Endothelial cell of umbilical vein (primary cell): Measurements from ENCODE around the gene ZNF519. TPM values are rescaled to one million over a fixed set of nuclear protein-coding genes. Genes with fewer than 3 reads are reported as not detected.

ENCODE experiments used
- BruUV-seq: library from RNA; stranded (reverse); fragments of 400-500 nt; replicated peaks from 2 replicates; lab custom pipeline; 2021; lab: Mats Ljungman, UMichigan
- CTCF ChIA-PET: fragments of 300-600, 350-600 bp; sonication (Branson Sonifier 250); formaldehyde crosslinking; loops from one replicate; lab custom pipeline; 2021; ENCODE audit warnings: antibody characterized with exemption, inconsistent platforms; lab: Charles Lee
- POLR2A ChIA-PET: fragments of 300-600, 350-600 bp; sonication (Branson Sonifier 250); formaldehyde crosslinking; loops from one replicate; lab custom pipeline; 2021; ENCODE audit warnings: antibody characterized with exemption, inconsistent platforms; lab: Charles Lee
- DNase-seq: peaks from one replicate; pipeline ENCODE4 v3.0.0-alpha.2; 2011; ENCODE audit warnings: low read depth, low spot score
- FAIRE-seq: peaks from 2 replicates; lab custom pipeline; 2011; peaks lifted over from hg19 to GRCh38; lab: Jason Lieb, UNC
- H2AFZ ChIP-seq: 2 replicates; pipeline ENCODE4 v1.6.0; 2012; ENCODE audit warnings: low read depth, low read length, control low read depth, inconsistent platforms
- H3K27ac ChIP-seq: 2 replicates; pipeline ENCODE4 v1.5.1; 2011; ENCODE audit warnings: low read depth, mild to moderate bottlenecking, control low read depth, low read length, moderate library complexity; ENCODE audit not compliant: insufficient read depth
- H3K27me3 ChIP-seq, 2 experiments: 2 replicates each; pipeline versions ENCODE4 v1.6.0 to v1.6.1; 2011; ENCODE audit warnings: low read length in 2 of 2, mixed read lengths in 1 of 2; ENCODE audit not compliant: control insufficient read depth in 2 of 2, insufficient read depth in 2 of 2
- H3K36me3 ChIP-seq, 2 experiments: 2 replicates in 1 of 2; 3 replicates in 1 of 2; pipeline ENCODE4 v1.5.1; 2011; ENCODE audit warnings: low read length in 2 of 2, mild to moderate bottlenecking in 1 of 2, moderate library complexity in 1 of 2; ENCODE audit not compliant: control insufficient read depth in 2 of 2, insufficient read depth in 2 of 2; ENCODE audit errors: extremely low read depth in 1 of 2
- H3K4me1 ChIP-seq: 3 replicates; pipeline ENCODE4 v1.5.1; 2011; ENCODE audit warnings: mild to moderate bottlenecking, low read length; ENCODE audit not compliant: control insufficient read depth, insufficient read depth; ENCODE audit errors: extremely low read depth
- H3K4me2 ChIP-seq: 2 replicates; pipeline ENCODE4 v1.6.1; 2011; ENCODE audit warnings: low read length, control low read depth, mixed read lengths; ENCODE audit not compliant: insufficient read depth
- H3K4me3 ChIP-seq, 3 experiments: fragments of 200-600 bp in 1 of 3; sonication (generic), shearing (Covaris generic) in 1 of 3; replicated peaks in 1 of 3; 2 replicates each; pipeline ENCODE4 v1.5.1; 2011 to 2016; ENCODE audit warnings: control low read depth in 3 of 3, low read length in 3 of 3, mild to moderate bottlenecking in 2 of 3, inconsistent platforms in 1 of 3, low read depth in 1 of 3, moderate library complexity in 1 of 3; ENCODE audit not compliant: insufficient read depth in 1 of 3
- H3K79me2 ChIP-seq: 2 replicates; pipeline ENCODE4 v1.6.0; 2012; ENCODE audit warnings: low read length, inconsistent platforms; ENCODE audit not compliant: control insufficient read depth, insufficient read depth
- H3K9ac ChIP-seq: replicated peaks from 2 replicates; pipeline ENCODE3; 2011; ENCODE audit warnings: low read length, control low read depth; ENCODE audit not compliant: insufficient read depth; ENCODE audit errors: extremely low read depth
- H3K9me1 ChIP-seq: replicated peaks from 3 replicates; pipeline ENCODE4 v1.6.0; 2011; ENCODE audit warnings: mild to moderate bottlenecking, low read length; ENCODE audit not compliant: control insufficient read depth, insufficient read depth; ENCODE audit errors: extremely low read depth
- H3K9me3 ChIP-seq: replicated peaks from 2 replicates; pipeline ENCODE4 v1.5.1; 2012; ENCODE audit warnings: low read length, inconsistent platforms; ENCODE audit not compliant: control insufficient read depth, insufficient read depth
- H4K20me1 ChIP-seq: replicated peaks from 2 replicates; pipeline ENCODE3; 2011; ENCODE audit warnings: mild to moderate bottlenecking, low read length; ENCODE audit not compliant: control insufficient read depth, insufficient read depth; ENCODE audit errors: extremely low read depth
- EZH2 ChIP-seq: IDR thresholded peaks from 2 replicates; pipeline ENCODE4 v1.6.1; 2012; ENCODE audit warnings: borderline replicate concordance, low read depth, mild to moderate bottlenecking, moderate library complexity, low read length, inconsistent platforms; ENCODE audit not compliant: severe bottlenecking
- FOS ChIP-seq: IDR thresholded peaks from 2 replicates; pipeline ENCODE4 v1.6.1; 2011; ENCODE audit warnings: mild to moderate bottlenecking, low read length, moderate library complexity, borderline replicate concordance; ENCODE audit not compliant: insufficient read depth
- GATA2 ChIP-seq: IDR thresholded peaks from 2 replicates; pipeline ENCODE4 v1.7.0; 2011; ENCODE audit warnings: low read depth, mild to moderate bottlenecking, moderate library complexity, mixed read lengths, low read length; ENCODE audit not compliant: insufficient read length, insufficient read depth
- JUN ChIP-seq: IDR thresholded peaks from 2 replicates; pipeline ENCODE4 v1.6.1; 2011; ENCODE audit warnings: borderline replicate concordance, low read depth; ENCODE audit not compliant: insufficient read length, insufficient read depth
- MAX ChIP-seq: IDR thresholded peaks from 2 replicates; pipeline ENCODE4 v1.6.1; 2011; ENCODE audit not compliant: insufficient read depth, insufficient read length
- POLR2A ChIP-seq: IDR thresholded peaks from 2 replicates; pipeline ENCODE4 v1.6.1; 2012; ENCODE audit warnings: low read depth, mild to moderate bottlenecking, control low read depth, low read length
- POLR2AphosphoS5 ChIP-seq: IDR thresholded peaks from 2 replicates; pipeline ENCODE4 v1.6.1; 2012; ENCODE audit warnings: low read depth, mild to moderate bottlenecking, control low read depth, low read length, moderate library complexity; ENCODE audit not compliant: insufficient read depth
- dilution Hi-C: fragments of 300-500 bp; cut with MboI; formaldehyde crosslinking; loops from one replicate; pipeline ENCODE4 v1.15.0; 2019; ENCODE audit warnings: low sequenced_read_pairs; ENCODE audit not compliant: extremely low pct_ligation_motif_present
- intact Hi-C: fragments of 100-400 bp; cut with micrococcal nuclease; formaldehyde crosslinking; loops from one replicate; pipeline ENCODE4 v1.10.0; 2022
- polyA plus RNA-seq, 4 experiments: library from polyadenylated mRNA; depleted of rRNA in 3 of 4; stranded (reverse) in 3 of 4; unstranded in 1 of 4; fragments of >200 nt; gene quantifications; 2 replicates each; pipeline versions ENCODE4 v1.2.1 to v1.2.3, GENCODE V29; 2011 to 2012; ENCODE audit warnings: missing spikeins in 1 of 4
- total RNA-seq: library from RNA; stranded (reverse); gene quantifications from 2 replicates; pipeline ENCODE4 v1.2.3, GENCODE V29; 2021
- TF ChIP-seq, protein P1 (sequence below), 2 donors: IDR thresholded peaks; 1 replicate in 1 of 2; 2 replicates in 1 of 2; pipeline ENCODE4 v1.5.1; 2011; ENCODE audit warnings: low read length in 2 of 2, mild to moderate bottlenecking in 2 of 2, moderate library complexity in 2 of 2, control low read depth in 1 of 2, inconsistent platforms in 1 of 2, low read depth in 1 of 2; ENCODE audit not compliant: insufficient read depth in 1 of 2; ENCODE audit errors: extremely low read depth in 1 of 2

The ZNF519 gene
- total and polyA plus RNA-seq, 2 donors (not counting 3 experiments of a cell fraction or from before 2014, with no cell fraction given) = 2.1 to 7.1 TPM

DNA sequence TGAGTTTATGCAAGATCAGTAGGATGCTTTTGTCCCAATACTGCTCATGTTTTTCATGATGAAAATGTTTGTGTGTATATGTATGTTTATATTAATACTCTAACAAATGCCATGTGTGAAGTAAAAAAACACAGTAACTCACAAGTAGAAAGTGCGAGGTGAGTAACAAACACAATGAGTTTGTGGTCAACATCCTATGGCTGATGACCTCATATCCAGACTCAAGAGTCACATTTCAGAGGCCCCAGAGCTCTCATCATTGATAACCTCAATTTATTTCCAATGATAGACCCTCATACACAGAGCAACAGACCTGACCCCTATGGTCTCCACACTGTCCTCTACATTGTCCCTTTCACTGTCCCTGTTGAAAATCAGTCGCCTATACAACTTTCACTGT, 34.5 kb downstream of the ZNF519 start:
- DNase-seq (no peak), FAIRE-seq (no peak)
- H2AFZ ChIP-seq = no peak overlapping the region
- CTCF ChIA-PET = no interaction called here
- no peak overlapping the region for H3K4me2 ChIP-seq
- no peak for TF ChIP-seq MAX
- TF ChIP-seq JUN = no peak
- no peak for TF ChIP-seq GATA2
- TF ChIP-seq, protein P1, sequence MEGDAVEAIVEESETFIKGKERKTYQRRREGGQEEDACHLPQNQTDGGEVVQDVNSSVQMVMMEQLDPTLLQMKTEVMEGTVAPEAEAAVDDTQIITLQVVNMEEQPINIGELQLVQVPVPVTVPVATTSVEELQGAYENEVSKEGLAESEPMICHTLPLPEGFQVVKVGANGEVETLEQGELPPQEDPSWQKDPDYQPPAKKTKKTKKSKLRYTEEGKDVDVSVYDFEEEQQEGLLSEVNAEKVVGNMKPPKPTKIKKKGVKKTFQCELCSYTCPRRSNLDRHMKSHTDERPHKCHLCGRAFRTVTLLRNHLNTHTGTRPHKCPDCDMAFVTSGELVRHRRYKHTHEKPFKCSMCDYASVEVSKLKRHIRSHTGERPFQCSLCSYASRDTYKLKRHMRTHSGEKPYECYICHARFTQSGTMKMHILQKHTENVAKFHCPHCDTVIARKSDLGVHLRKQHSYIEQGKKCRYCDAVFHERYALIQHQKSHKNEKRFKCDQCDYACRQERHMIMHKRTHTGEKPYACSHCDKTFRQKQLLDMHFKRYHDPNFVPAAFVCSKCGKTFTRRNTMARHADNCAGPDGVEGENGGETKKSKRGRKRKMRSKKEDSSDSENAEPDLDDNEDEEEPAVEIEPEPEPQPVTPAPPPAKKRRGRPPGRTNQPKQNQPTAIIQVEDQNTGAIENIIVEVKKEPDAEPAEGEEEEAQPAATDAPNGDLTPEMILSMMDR (IDR thresholded peaks at IDR 0.05; ENCODE audit: extremely low read depth in 1 of 2, insufficient read depth in 1 of 2, low read depth in 1 of 2, low read length in 2 of 2) = no peak
- no peak for TF ChIP-seq EZH2
- TF ChIP-seq FOS = no peak
- TF ChIP-seq POLR2A = no peak
- no peak for TF ChIP-seq POLR2AphosphoS5
- no peaks in the 10 kb centered on the region for H3K79me2 ChIP-seq
- intact Hi-C loops = no loop called here
- no peaks in the 10 kb centered on the region for H3K4me1 ChIP-seq
- dilution Hi-C loops = no loop called here
- no peaks in the 10 kb centered on the region for H3K27me3 ChIP-seq
- no peaks in the 10 kb centered on the region for H3K9me1 ChIP-seq
- no peaks in the 10 kb centered on the region for H3K9me3 ChIP-seq
- no peak overlapping the region for H3K4me3 ChIP-seq
- no TSS peak for BruUV-seq
- H3K9ac ChIP-seq = no peak overlapping the region
- H3K36me3 ChIP-seq = no peaks in the 10 kb centered on the region
- H3K27ac ChIP-seq = no peak overlapping the region
- POLR2A ChIA-PET = no interaction called here
- H4K20me1 ChIP-seq = no peaks in the 10 kb centered on the region
